Astrocyte (in vitro differentiated cells and primary cell): Measurements from ENCODE around the gene CHAF1A.

ENCODE experiments used
- CTCF ChIP-seq: IDR thresholded peaks from 2 replicates; pipeline ENCODE4 v1.5.1; 2011; ENCODE audit warnings: low read depth, mild to moderate bottlenecking, inconsistent platforms, low read length, moderate library complexity; ENCODE audit not compliant: insufficient read depth
- EZH2 ChIP-seq: IDR thresholded peaks from 2 replicates; pipeline ENCODE4 v1.6.1; 2012; ENCODE audit warnings: mild to moderate bottlenecking, low read length, inconsistent platforms; ENCODE audit not compliant: insufficient read depth

GRCh38 chr19:4372165-4373012, 30.1 kb upstream of the CHAF1A start:
- no peak for TF ChIP-seq CTCF
- TF ChIP-seq EZH2: no peak
